SK-N-SH (cell line): ENCODE measurements around the gene MAN2A1. TPM values are rescaled to one million over a fixed set of nuclear protein-coding genes. Genes with fewer than 3 reads are reported as not detected.

Experiments used
- CTCF ChIA-PET: fragments of 300-600, 350-600 bp; formaldehyde crosslinking; extraction: SDS; loops from one replicate; lab custom pipeline; 2021; lab: Yijun Ruan, JAX
- POLR2A ChIA-PET: fragments of 350-600 bp; sonication (Branson Sonifier 250); formaldehyde crosslinking; extraction: SDS; loops from one replicate; lab custom pipeline; 2020; ENCODE audit warnings: antibody characterized with exemption, inconsistent platforms; lab: Yijun Ruan, JAX
- DNase-seq: peaks from one replicate; pipeline ENCODE4 v3.0.0; 2012
- H2AFZ ChIP-seq: fragments of 200-600 bp; sonication (generic); 2 replicates; pipeline ENCODE4 v1.8.1; 2016; ENCODE audit warnings: antibody characterized with exemption, mild to moderate bottlenecking, low read depth
- H3F3A ChIP-seq: fragments of 200-600 bp; sonication (generic); replicated peaks from 2 replicates; pipeline ENCODE3; 2016; ENCODE audit warnings: antibody characterized with exemption, mild to moderate bottlenecking; ENCODE audit not compliant: insufficient read depth
- H3K27ac ChIP-seq, 2 experiments: fragments of 200-500 bp in 1 of 2; fragments of 200-600 bp in 1 of 2; sonication (Bioruptor generic) in 1 of 2; sonication (generic), shearing (Covaris generic) in 1 of 2; 2 replicates each; pipeline versions ENCODE4 v1.5.1 to v1.6.1; 2014 to 2016; ENCODE audit warnings: low read depth in 2 of 2, inconsistent platforms in 1 of 2, low read length in 1 of 2, mild to moderate bottlenecking in 1 of 2, mixed read lengths in 1 of 2
- H3K27me3 ChIP-seq: fragments of 200-600 bp; sonication (generic), shearing (Covaris generic); 2 replicates; pipeline ENCODE4 v1.6.1; 2016; ENCODE audit warnings: mixed run types; ENCODE audit not compliant: insufficient read depth
- H3K36me3 ChIP-seq, 2 experiments: fragments of 200-500 bp in 1 of 2; fragments of 200-600 bp in 1 of 2; sonication (Bioruptor generic) in 1 of 2; sonication (generic) in 1 of 2; replicated peaks in 1 of 2; 2 replicates each; pipeline versions ENCODE3 to v1.5.1; 2014 to 2016; ENCODE audit warnings: low read length in 1 of 2, mild to moderate bottlenecking in 1 of 2; ENCODE audit not compliant: insufficient read depth in 2 of 2, control insufficient read depth in 1 of 2
- H3K4me1 ChIP-seq, 2 experiments: fragments of 200-500 bp in 1 of 2; fragments of 200-600 bp in 1 of 2; sonication (Bioruptor generic) in 1 of 2; sonication (generic), shearing (Covaris generic) in 1 of 2; 2 replicates each; pipeline versions ENCODE4 v1.5.1 to v1.6.1; 2014 to 2016; ENCODE audit warnings: low read depth in 1 of 2, low read length in 1 of 2, mixed run types in 1 of 2; ENCODE audit not compliant: insufficient read depth in 2 of 2, control insufficient read depth in 1 of 2
- H3K4me2 ChIP-seq: fragments of 200-600 bp; sonication (generic), shearing (Covaris generic); 2 replicates; pipeline ENCODE4 v1.6.1; 2017; ENCODE audit warnings: mixed run types
- H3K4me3 ChIP-seq, 2 experiments: fragments of 200-500 bp in 1 of 2; fragments of 200-600 bp in 1 of 2; sonication (Bioruptor generic) in 1 of 2; sonication (generic), shearing (Covaris generic) in 1 of 2; 2 replicates each; pipeline versions ENCODE4 v1.5.1 to v1.8.1; 2014 to 2016; ENCODE audit warnings: low read depth in 2 of 2, inconsistent platforms in 1 of 2, low read length in 1 of 2, mild to moderate bottlenecking in 1 of 2, mixed read lengths in 1 of 2, moderate library complexity in 1 of 2
- H3K79me2 ChIP-seq: fragments of 200-600 bp; sonication (generic); 2 replicates; pipeline ENCODE4 v1.8.1; 2017; ENCODE audit warnings: mild to moderate bottlenecking; ENCODE audit not compliant: insufficient read depth
- H3K9ac ChIP-seq: fragments of 200-600 bp; sonication (generic); 2 replicates; pipeline ENCODE4 v1.6.1; 2017; ENCODE audit warnings: mixed run types
- H3K9me2 ChIP-seq: fragments of 200-600 bp; sonication (generic); 2 replicates; pipeline ENCODE4 v1.6.1; 2017; ENCODE audit warnings: mixed run types
- H3K9me3 ChIP-seq: fragments of 200-600 bp; sonication (generic); 2 replicates; pipeline ENCODE4 v1.6.1; 2017; ENCODE audit warnings: mixed run types, mild to moderate bottlenecking, moderate library complexity
- H4K20me1 ChIP-seq: fragments of 200-600 bp; sonication (generic); 2 replicates; pipeline ENCODE4 v1.6.1; 2017; ENCODE audit warnings: mild to moderate bottlenecking, mixed run types; ENCODE audit not compliant: insufficient read depth
- CHD2 ChIP-seq: fragments of 150-350 bp; IDR thresholded peaks from 2 replicates; pipeline ENCODE4 v1.6.1; 2018; ENCODE audit warnings: low read length; ENCODE audit not compliant: partially characterized antibody
- EZH2phosphoT487 ChIP-seq: fragments of 200-600 bp; sonication (generic); IDR thresholded peaks from 2 replicates; pipeline ENCODE4 v1.6.1; 2017; ENCODE audit warnings: low read depth, mixed run types, mild to moderate bottlenecking, antibody characterized with exemption, moderate library complexity, borderline replicate concordance
- FOXJ3 ChIP-seq: sonication (generic); formaldehyde crosslinking; IDR thresholded peaks from 2 replicates; pipeline ENCODE4 v1.5.1; 2020; ENCODE audit warnings: mild to moderate bottlenecking, missing genetic modification reagents
- GABPA ChIP-seq: IDR thresholded peaks from 2 replicates; pipeline ENCODE4 v1.4.0; 2012; ENCODE audit warnings: low read depth, mild to moderate bottlenecking
- JUND ChIP-seq: IDR thresholded peaks from 2 replicates; pipeline ENCODE4 v1.4.0; 2012
- NFIC ChIP-seq: IDR thresholded peaks from 2 replicates; pipeline ENCODE4 v1.4.0; 2012; ENCODE audit warnings: borderline replicate concordance
- POLR2AphosphoS5 ChIP-seq: IDR thresholded peaks from 2 replicates; pipeline ENCODE4 v1.6.1; 2012; ENCODE audit warnings: low read depth, low read length
- RXRA ChIP-seq: IDR thresholded peaks from 2 replicates; pipeline ENCODE4 v1.4.0; 2012; ENCODE audit warnings: low read depth, mild to moderate bottlenecking, borderline replicate concordance
- SIN3A ChIP-seq: IDR thresholded peaks from 2 replicates; pipeline ENCODE4 v1.6.1; 2012; ENCODE audit warnings: low read depth, mild to moderate bottlenecking, low read length, moderate library complexity, borderline replicate concordance
- SMC3 ChIP-seq: IDR thresholded peaks from 2 replicates; pipeline ENCODE4 v1.6.1; 2012; ENCODE audit warnings: low read depth, low read length, improper control_type of control experiment
- TAF1 ChIP-seq: IDR thresholded peaks from 2 replicates; pipeline ENCODE4 v1.6.1; 2012; ENCODE audit warnings: low read depth, mild to moderate bottlenecking, low read length, moderate library complexity, borderline replicate concordance
- TEAD4 ChIP-seq: IDR thresholded peaks from 2 replicates; pipeline ENCODE4 v1.4.0; 2012; ENCODE audit warnings: mild to moderate bottlenecking, borderline replicate concordance; ENCODE audit not compliant: insufficient read depth
- YY1 ChIP-seq: IDR thresholded peaks from 2 replicates; pipeline ENCODE4 v1.4.0; 2012; ENCODE audit warnings: low read depth, mild to moderate bottlenecking
- WGBS: methylation state at CpG from one replicate; pipeline ENCODE4 v1.1.6; 2017; ENCODE audit warnings: low lambda C conversion rate; 5-methylcytosine and 5-hydroxymethylcytosine counted together
- polyA plus RNA-seq, 3 experiments: library from polyadenylated mRNA; depleted of rRNA; stranded (reverse); fragments of >200 nt; gene quantifications; 2 replicates each; pipeline ENCODE4 v1.2.3, GENCODE V29; 2012
- TF ChIP-seq, protein P1 (sequence below): IDR thresholded peaks from 2 replicates; pipeline ENCODE4 v1.4.0; 2012; ENCODE audit warnings: low read depth
- TF ChIP-seq, protein P2 (sequence below): fragments of 150-350 bp; IDR thresholded peaks from 2 replicates; pipeline ENCODE4 v1.6.1; 2016; ENCODE audit warnings: mild to moderate bottlenecking, low read depth, low read length
- TF ChIP-seq, protein P3 (sequence below): IDR thresholded peaks from 2 replicates; pipeline ENCODE4; 2012
- TF ChIP-seq, protein P4 (sequence below): fragments of 150-350 bp; IDR thresholded peaks from 2 replicates; pipeline ENCODE4 v1.6.1; 2017; ENCODE audit warnings: antibody characterized with exemption, low read length, low read depth, borderline replicate concordance
- TF ChIP-seq, protein P5 (sequence below): IDR thresholded peaks from 2 replicates; pipeline ENCODE4 v1.4.0; 2012; ENCODE audit warnings: low read depth, borderline replicate concordance
- TF ChIP-seq, protein P6 (sequence below): fragments of 200-600 bp; sonication (generic); IDR thresholded peaks from 2 replicates; pipeline ENCODE4 v1.6.1; 2017; ENCODE audit warnings: antibody characterized with exemption, mild to moderate bottlenecking, moderate library complexity

MAN2A1 gene
- polyA plus RNA-seq, 1 of the 3 experiments (the other 2 are of a cell fraction), result 19.7 TPM

DNA sequence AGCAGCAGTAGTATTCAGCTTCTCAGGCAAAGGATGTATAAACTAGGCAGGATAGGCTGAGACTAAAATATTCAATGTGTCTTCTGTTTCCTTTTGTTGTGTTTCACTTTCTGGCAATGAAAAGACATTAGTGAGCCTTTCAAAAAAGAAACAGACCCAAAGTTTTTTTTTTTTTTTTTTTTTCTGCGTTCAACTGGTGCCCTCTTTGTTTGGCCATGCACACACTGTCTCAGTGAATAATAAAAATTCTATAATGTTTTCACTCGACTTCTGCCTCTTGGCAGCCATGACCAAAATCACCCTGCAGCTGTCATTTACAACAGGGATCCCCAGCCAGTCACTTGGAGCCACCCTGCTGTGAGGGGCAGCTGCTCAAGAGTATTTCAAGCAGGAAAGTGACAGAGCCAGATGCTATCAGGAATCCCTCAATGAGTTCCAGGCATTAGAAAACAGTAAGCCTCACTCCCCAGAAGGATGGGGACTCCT, 44.0 kb upstream of the MAN2A1 start (continued):
- TF ChIP-seq EZH2phosphoT487 (no peak), POLR2AphosphoS5 (no peak), TAF1 (no peak), JUND (no peak), YY1 (no peak), NFIC (no peak), RXRA (no peak)
- TF ChIP-seq, protein P1, sequence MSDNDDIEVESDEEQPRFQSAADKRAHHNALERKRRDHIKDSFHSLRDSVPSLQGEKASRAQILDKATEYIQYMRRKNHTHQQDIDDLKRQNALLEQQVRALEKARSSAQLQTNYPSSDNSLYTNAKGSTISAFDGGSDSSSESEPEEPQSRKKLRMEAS, result no peak
- TF ChIP-seq, protein P2, sequence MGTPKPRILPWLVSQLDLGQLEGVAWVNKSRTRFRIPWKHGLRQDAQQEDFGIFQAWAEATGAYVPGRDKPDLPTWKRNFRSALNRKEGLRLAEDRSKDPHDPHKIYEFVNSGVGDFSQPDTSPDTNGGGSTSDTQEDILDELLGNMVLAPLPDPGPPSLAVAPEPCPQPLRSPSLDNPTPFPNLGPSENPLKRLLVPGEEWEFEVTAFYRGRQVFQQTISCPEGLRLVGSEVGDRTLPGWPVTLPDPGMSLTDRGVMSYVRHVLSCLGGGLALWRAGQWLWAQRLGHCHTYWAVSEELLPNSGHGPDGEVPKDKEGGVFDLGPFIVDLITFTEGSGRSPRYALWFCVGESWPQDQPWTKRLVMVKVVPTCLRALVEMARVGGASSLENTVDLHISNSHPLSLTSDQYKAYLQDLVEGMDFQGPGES, result no peak

DNA sequence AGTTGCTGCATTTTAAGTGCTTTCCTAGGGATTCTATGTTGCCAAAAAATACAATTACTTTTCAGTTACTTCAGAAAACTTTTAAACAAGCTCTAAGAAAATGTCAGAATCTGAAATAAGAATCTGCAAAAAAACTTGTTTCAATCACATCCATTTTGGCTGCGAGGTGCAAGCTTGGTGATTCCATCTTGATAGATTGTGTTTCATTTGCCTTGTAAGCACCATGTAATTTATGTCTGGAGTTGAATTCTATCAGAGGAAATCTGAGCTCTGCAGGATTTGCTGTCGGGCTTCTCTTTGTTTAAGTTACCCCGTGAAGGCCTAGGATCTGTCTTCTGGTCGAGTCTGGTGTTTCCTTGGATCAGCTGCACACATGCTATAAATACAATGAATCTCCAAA, 40.4 kb upstream of the MAN2A1 start:
- ChIA-PET POLR2A (no interaction called here), CTCF (no interaction called here)
- no peak for TF ChIP-seq SMC3
- no peak for TF ChIP-seq GABPA
- TF ChIP-seq, protein P3, sequence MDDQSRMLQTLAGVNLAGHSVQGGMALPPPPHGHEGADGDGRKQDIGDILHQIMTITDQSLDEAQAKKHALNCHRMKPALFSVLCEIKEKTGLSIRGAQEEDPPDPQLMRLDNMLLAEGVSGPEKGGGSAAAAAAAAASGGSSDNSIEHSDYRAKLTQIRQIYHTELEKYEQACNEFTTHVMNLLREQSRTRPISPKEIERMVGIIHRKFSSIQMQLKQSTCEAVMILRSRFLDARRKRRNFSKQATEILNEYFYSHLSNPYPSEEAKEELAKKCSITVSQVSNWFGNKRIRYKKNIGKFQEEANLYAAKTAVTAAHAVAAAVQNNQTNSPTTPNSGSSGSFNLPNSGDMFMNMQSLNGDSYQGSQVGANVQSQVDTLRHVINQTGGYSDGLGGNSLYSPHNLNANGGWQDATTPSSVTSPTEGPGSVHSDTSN, result no peak
- no peak for TF ChIP-seq CHD2
- TF ChIP-seq, protein P4, sequence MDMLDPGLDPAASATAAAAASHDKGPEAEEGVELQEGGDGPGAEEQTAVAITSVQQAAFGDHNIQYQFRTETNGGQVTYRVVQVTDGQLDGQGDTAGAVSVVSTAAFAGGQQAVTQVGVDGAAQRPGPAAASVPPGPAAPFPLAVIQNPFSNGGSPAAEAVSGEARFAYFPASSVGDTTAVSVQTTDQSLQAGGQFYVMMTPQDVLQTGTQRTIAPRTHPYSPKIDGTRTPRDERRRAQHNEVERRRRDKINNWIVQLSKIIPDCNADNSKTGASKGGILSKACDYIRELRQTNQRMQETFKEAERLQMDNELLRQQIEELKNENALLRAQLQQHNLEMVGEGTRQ, result no peak
- TF ChIP-seq, protein P5, sequence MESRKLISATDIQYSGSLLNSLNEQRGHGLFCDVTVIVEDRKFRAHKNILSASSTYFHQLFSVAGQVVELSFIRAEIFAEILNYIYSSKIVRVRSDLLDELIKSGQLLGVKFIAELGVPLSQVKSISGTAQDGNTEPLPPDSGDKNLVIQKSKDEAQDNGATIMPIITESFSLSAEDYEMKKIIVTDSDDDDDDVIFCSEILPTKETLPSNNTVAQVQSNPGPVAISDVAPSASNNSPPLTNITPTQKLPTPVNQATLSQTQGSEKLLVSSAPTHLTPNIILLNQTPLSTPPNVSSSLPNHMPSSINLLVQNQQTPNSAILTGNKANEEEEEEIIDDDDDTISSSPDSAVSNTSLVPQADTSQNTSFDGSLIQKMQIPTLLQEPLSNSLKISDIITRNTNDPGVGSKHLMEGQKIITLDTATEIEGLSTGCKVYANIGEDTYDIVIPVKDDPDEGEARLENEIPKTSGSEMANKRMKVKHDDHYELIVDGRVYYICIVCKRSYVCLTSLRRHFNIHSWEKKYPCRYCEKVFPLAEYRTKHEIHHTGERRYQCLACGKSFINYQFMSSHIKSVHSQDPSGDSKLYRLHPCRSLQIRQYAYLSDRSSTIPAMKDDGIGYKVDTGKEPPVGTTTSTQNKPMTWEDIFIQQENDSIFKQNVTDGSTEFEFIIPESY, result no peak
- TF ChIP-seq SIN3A, result no peak
- no peak for TF ChIP-seq TEAD4
- no peak for TF ChIP-seq RXRA
- TF ChIP-seq, protein P6, sequence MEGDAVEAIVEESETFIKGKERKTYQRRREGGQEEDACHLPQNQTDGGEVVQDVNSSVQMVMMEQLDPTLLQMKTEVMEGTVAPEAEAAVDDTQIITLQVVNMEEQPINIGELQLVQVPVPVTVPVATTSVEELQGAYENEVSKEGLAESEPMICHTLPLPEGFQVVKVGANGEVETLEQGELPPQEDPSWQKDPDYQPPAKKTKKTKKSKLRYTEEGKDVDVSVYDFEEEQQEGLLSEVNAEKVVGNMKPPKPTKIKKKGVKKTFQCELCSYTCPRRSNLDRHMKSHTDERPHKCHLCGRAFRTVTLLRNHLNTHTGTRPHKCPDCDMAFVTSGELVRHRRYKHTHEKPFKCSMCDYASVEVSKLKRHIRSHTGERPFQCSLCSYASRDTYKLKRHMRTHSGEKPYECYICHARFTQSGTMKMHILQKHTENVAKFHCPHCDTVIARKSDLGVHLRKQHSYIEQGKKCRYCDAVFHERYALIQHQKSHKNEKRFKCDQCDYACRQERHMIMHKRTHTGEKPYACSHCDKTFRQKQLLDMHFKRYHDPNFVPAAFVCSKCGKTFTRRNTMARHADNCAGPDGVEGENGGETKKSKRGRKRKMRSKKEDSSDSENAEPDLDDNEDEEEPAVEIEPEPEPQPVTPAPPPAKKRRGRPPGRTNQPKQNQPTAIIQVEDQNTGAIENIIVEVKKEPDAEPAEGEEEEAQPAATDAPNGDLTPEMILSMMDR, result no peak
- TF ChIP-seq FOXJ3, result no peak
- Histone ChIP-seq H3K9me3 (no peaks in the 10 kb centered on the region), H3K4me3 (no peak overlapping the region), H3K79me2 (no peaks in the 10 kb centered on the region), H3K9ac (no peak overlapping the region), H3K4me1 (peaks cover 7 to 10% of the 10 kb centered on the region in 2 experiments; a peak in 3 of 4 replicates), H3K27ac (no peak overlapping the region), H2AFZ (no peak overlapping the region), H3K9me2 (no peaks in the 10 kb centered on the region), H3K27me3 (no peaks in the 10 kb centered on the region), H3K36me3 (no peaks in the 10 kb centered on the region), H3K4me2 (no peak overlapping the region), H4K20me1 (no peaks in the 10 kb centered on the region), H3F3A (no peaks in the 10 kb centered on the region)
- no peak for DNase-seq
- 80% methylated on average over 4 of the region's 4 CpGs for WGBS
